ENCODE data around the gene CFAP65. TPM values are rescaled to one million over a fixed set of nuclear protein-coding genes. Genes with fewer than 3 reads are reported as not detected.

Gene CFAP65
- total and polyA plus RNA-seq, 2 of the 13 experiments (the other 11 are each of a cell fraction or from before 2014, with no cell fraction given): 0.05 TPM; not detected in 1

DNA sequence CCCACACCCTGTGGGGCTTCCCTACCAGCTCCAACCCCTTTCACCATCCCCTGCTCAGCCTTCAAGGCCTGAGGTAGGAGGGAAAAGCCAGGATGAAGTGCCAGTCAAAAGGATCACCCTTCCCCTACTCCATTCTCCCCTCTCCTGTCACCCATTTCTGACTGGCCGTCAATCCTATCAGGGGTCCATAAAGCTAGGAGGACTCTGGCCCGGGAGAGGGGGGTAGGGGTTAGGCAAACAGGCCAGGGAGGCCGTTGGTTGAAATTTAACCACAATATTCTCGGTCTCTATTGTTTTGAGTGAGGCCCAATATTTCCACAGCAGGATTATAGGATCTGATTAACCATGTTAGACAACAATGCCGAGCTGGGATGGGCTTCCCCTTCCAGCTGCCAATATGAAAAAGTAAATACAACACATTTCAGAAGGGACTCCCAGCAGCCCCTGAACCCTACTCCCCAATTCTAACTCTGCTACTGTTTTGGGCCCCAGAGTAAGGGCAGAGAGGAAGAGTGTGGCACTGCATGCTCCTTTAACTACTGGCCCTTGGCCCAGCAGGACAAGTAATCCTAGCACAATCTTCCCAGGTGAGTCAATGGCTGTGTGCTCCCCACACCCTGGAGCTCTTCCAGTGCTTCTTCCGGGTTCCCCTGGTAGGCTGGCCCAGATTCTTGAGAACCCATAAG lies 30.0 kb upstream of the CFAP65 start (continued):
- no peak for TF ChIP-seq ZNF749 (CRISPR knock-in tag; IDR thresholded peaks at IDR 0.05; ENCODE audit: borderline replicate concordance)
- TF ChIP-seq PITX1 (CRISPR knock-in tag; IDR thresholded peaks at IDR 0.05): peak; percentile 97
- peak; percentile 94 for TF ChIP-seq ZBTB7A (CRISPR knock-in tag; IDR thresholded peaks at IDR 0.05)
- no peak for TF ChIP-seq ZNF468 (CRISPR knock-in tag; IDR thresholded peaks at IDR 0.05)
- TF ChIP-seq ZNF431 (CRISPR knock-in tag; IDR thresholded peaks at IDR 0.05; ENCODE audit: borderline replicate concordance, low read depth): no peak
- TF ChIP-seq NFYC (CRISPR knock-in tag; IDR thresholded peaks at IDR 0.05): no peak
- TF ChIP-seq ZBTB38 (CRISPR knock-in tag; IDR thresholded peaks at IDR 0.05): no peak
- TF ChIP-seq RORA (CRISPR knock-in tag; IDR thresholded peaks at IDR 0.05): no peak
- no peak for TF ChIP-seq ETV6 (CRISPR knock-in tag; conservative IDR thresholded peaks at IDR 0.05)
- TF ChIP-seq ZNF746 (CRISPR knock-in tag; IDR thresholded peaks at IDR 0.05): peak; percentile 82; the same call in 1 of the 2 replicates
- TF ChIP-seq FOXJ3 (CRISPR knock-in tag; IDR thresholded peaks at IDR 0.05; ENCODE audit: borderline replicate concordance): peak; percentile 89; the same call in 1 of the 2 replicates
- TF ChIP-seq ZNF33B (CRISPR knock-in tag; IDR thresholded peaks at IDR 0.05): peak; percentile 91; the same call in 1 of the 2 replicates
- TF ChIP-seq, protein P1, sequence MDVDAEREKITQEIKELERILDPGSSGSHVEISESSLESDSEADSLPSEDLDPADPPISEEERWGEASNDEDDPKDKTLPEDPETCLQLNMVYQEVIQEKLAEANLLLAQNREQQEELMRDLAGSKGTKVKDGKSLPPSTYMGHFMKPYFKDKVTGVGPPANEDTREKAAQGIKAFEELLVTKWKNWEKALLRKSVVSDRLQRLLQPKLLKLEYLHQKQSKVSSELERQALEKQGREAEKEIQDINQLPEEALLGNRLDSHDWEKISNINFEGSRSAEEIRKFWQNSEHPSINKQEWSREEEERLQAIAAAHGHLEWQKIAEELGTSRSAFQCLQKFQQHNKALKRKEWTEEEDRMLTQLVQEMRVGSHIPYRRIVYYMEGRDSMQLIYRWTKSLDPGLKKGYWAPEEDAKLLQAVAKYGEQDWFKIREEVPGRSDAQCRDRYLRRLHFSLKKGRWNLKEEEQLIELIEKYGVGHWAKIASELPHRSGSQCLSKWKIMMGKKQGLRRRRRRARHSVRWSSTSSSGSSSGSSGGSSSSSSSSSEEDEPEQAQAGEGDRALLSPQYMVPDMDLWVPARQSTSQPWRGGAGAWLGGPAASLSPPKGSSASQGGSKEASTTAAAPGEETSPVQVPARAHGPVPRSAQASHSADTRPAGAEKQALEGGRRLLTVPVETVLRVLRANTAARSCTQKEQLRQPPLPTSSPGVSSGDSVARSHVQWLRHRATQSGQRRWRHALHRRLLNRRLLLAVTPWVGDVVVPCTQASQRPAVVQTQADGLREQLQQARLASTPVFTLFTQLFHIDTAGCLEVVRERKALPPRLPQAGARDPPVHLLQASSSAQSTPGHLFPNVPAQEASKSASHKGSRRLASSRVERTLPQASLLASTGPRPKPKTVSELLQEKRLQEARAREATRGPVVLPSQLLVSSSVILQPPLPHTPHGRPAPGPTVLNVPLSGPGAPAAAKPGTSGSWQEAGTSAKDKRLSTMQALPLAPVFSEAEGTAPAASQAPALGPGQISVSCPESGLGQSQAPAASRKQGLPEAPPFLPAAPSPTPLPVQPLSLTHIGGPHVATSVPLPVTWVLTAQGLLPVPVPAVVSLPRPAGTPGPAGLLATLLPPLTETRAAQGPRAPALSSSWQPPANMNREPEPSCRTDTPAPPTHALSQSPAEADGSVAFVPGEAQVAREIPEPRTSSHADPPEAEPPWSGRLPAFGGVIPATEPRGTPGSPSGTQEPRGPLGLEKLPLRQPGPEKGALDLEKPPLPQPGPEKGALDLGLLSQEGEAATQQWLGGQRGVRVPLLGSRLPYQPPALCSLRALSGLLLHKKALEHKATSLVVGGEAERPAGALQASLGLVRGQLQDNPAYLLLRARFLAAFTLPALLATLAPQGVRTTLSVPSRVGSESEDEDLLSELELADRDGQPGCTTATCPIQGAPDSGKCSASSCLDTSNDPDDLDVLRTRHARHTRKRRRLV (CRISPR knock-in tag; IDR thresholded peaks at IDR 0.05): no peak
- no peak for TF ChIP-seq ZNF326 (CRISPR knock-in tag; IDR thresholded peaks at IDR 0.05; ENCODE audit: borderline replicate concordance)
- no peak for TF ChIP-seq TEAD2 (CRISPR knock-in tag; IDR thresholded peaks at IDR 0.05)
- no peak for TF ChIP-seq ZNF781 (CRISPR knock-in tag; IDR thresholded peaks at IDR 0.05; ENCODE audit: borderline replicate concordance, not compliant biosample characterization)
- TF ChIP-seq NFE2L1 (CRISPR knock-in tag; IDR thresholded peaks at IDR 0.05; ENCODE audit: borderline replicate concordance): no peak
- TF ChIP-seq ZSCAN30 (CRISPR knock-in tag; IDR thresholded peaks at IDR 0.05): no peak
- no peak for TF ChIP-seq SRSF4 (IDR thresholded peaks at IDR 0.05; ENCODE audit: low read depth, low read length, poor library complexity, severe bottlenecking)
- TF ChIP-seq RARA (CRISPR knock-in tag; IDR thresholded peaks at IDR 0.05): peak; percentile 96
- TF ChIP-seq TP53 (CRISPR knock-in tag; conservative IDR thresholded peaks at IDR 0.05): no peak
- TF ChIP-seq CBX2 (IDR thresholded peaks at IDR 0.05; ENCODE audit: low read depth, low read length): no peak
- TF ChIP-seq CBX2 (CRISPR knock-in tag; IDR thresholded peaks at IDR 0.05; ENCODE audit: low read depth): no peak
- TF ChIP-seq, protein P2, sequence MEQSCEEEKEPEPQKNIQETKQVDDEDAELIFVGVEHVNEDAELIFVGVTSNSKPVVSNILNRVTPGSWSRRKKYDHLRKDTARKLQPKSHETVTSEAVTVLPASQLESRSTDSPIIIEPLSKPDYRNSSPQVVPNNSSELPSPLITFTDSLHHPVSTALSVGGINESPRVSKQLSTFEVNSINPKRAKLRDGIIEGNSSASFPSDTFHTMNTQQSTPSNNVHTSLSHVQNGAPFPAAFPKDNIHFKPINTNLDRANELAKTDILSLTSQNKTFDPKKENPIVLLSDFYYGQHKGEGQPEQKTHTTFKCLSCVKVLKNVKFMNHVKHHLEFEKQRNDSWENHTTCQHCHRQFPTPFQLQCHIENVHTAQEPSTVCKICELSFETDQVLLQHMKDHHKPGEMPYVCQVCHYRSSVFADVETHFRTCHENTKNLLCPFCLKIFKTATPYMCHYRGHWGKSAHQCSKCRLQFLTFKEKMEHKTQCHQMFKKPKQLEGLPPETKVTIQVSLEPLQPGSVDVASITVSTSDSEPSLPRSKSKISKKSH (CRISPR knock-in tag; IDR thresholded peaks at IDR 0.05; ENCODE audit: borderline replicate concordance): no peak
- no peak for TF ChIP-seq ZNF552 (CRISPR knock-in tag; IDR thresholded peaks at IDR 0.05; ENCODE audit: borderline replicate concordance)
- TF ChIP-seq BORCS8-MEF2B (CRISPR knock-in tag; IDR thresholded peaks at IDR 0.05): peak; percentile 51; the same call in 1 of the 2 replicates

All from HepG2 (cell line).